A549 (cell line): ENCODE results near the gene KRTAP10-2. TPM values are rescaled to one million over a fixed set of nuclear protein-coding genes. Genes with fewer than 3 reads are reported as not detected.

ENCODE experiments used
- ATAC-seq, 2 experiments: fragments of 200-7000 bp in 1 of 2; fragments of >200 bp in 1 of 2; cut with Nextera tagmentation in 1 of 2; cut with Tn5 transposase in 1 of 2; 3 replicates each; pipeline versions ENCODE4 v1.8.0 to v1.9.1; 2018 to 2020; ENCODE audit warnings: mild to moderate bottlenecking in 1 of 2, moderate library complexity in 1 of 2
- CTCF ChIA-PET: fragments of 300-600 bp; sonication (Branson Sonifier 250); formaldehyde crosslinking; extraction: SDS; loops from one replicate; lab custom pipeline; 2021; ENCODE audit warnings: antibody characterized with exemption, inconsistent platforms; lab: Yijun Ruan, JAX
- POLR2A ChIA-PET: fragments of 350-600 bp; formaldehyde crosslinking; extraction: SDS; loops from one replicate; lab custom pipeline; 2021; ENCODE audit warnings: antibody characterized with exemption, inconsistent platforms; lab: Yijun Ruan, JAX
- DNase-seq, 2 experiments: peaks; one replicate each; pipeline versions ENCODE4 v3.0.0 to v3.0.0-alpha.2; 2011 to 2016; ENCODE audit warnings: low read depth in 1 of 2, low spot score in 1 of 2
- FAIRE-seq: peaks from 2 replicates; lab custom pipeline; 2011; peaks lifted over from hg19 to GRCh38; lab: Jason Lieb, UNC
- H3K27ac ChIP-seq, 2 experiments: fragments of >200 bp; sonication (Bioruptor Twin); formaldehyde crosslinking; 3 replicates each; pipeline ENCODE4 v1.5.1; 2016 to 2017
- H3K4me1 ChIP-seq: fragments of >200 bp; sonication (Bioruptor Twin); formaldehyde crosslinking; 3 replicates; pipeline ENCODE4 v1.6.1; 2016
- H3K4me2 ChIP-seq: fragments of >200 bp; sonication (Bioruptor Twin); formaldehyde crosslinking; 3 replicates; pipeline ENCODE4 v1.6.1; 2016
- H3K4me3 ChIP-seq: fragments of >200 bp; sonication (Bioruptor Twin); formaldehyde crosslinking; 3 replicates; pipeline ENCODE4 v1.5.1; 2016
- H3K9me3 ChIP-seq: fragments of >200 bp; sonication (Bioruptor Twin); formaldehyde crosslinking; 3 replicates; pipeline ENCODE4 v1.6.1; 2016
- BHLHE40 ChIP-seq: IDR thresholded peaks from 2 replicates; pipeline ENCODE4 v1.6.1; 2012; ENCODE audit warnings: low read depth, low read length, inconsistent platforms
- CBX8 ChIP-seq: fragments of 200-600 bp; sonication (generic); IDR thresholded peaks from 2 replicates; pipeline ENCODE4 v1.6.1; 2016
- CHD4 ChIP-seq: fragments of 200-600 bp; sonication (generic); IDR thresholded peaks from 2 replicates; pipeline ENCODE4 v1.6.1; 2016; ENCODE audit warnings: antibody characterized with exemption, mild to moderate bottlenecking, borderline replicate concordance
- EHF ChIP-seq: fragments of 250-450 bp; sonication (Bioruptor Pico); IDR thresholded peaks from 2 replicates; pipeline ENCODE4 v1.5.0; 2020; ENCODE audit warnings: mild to moderate bottlenecking
- EP300 ChIP-seq, 2 experiments: fragments of >200 bp; sonication (Bioruptor Twin); formaldehyde crosslinking; IDR thresholded peaks; 2 replicates in 1 of 2; 3 replicates in 1 of 2; pipeline ENCODE4 v1.6.1; 2016 to 2017
- FOSL2 ChIP-seq, 2 experiments: fragments of 450-650 bp in 1 of 2; fragments of >200 bp in 1 of 2; sonication (Bioruptor Twin) in 1 of 2; formaldehyde crosslinking; IDR thresholded peaks; 2 replicates each; pipeline versions ENCODE4 v1.5.0 to v1.6.1; 2016 to 2020; ENCODE audit warnings: mild to moderate bottlenecking in 1 of 2, moderate library complexity in 1 of 2
- HDAC2 ChIP-seq: fragments of 200-600 bp; sonication (generic); IDR thresholded peaks from 2 replicates; pipeline ENCODE4 v1.6.1; 2016
- HEYL ChIP-seq: fragments of 250-450 bp; sonication (Bioruptor Pico); IDR thresholded peaks from 2 replicates; pipeline ENCODE4 v1.8.0; 2021; ENCODE audit warnings: mild to moderate bottlenecking, moderate library complexity
- MAFK ChIP-seq: fragments of 450-650 bp; IDR thresholded peaks from 2 replicates; pipeline ENCODE4 v1.6.1; 2014; ENCODE audit not compliant: partially characterized antibody
- MYC ChIP-seq: IDR thresholded peaks from 2 replicates; pipeline ENCODE4 v1.6.1; 2012; ENCODE audit warnings: mild to moderate bottlenecking, inconsistent platforms, low read length, improper control_type of control experiment, borderline replicate concordance
- NFE2L2 ChIP-seq: fragments of 150-350 bp; conservative IDR thresholded peaks from 2 replicates; pipeline ENCODE4 v1.6.1; 2014; ENCODE audit warnings: low read length
- RARB ChIP-seq: fragments of 250-450 bp; sonication (Bioruptor Pico); IDR thresholded peaks from 2 replicates; pipeline ENCODE4 v1.8.0; 2021; ENCODE audit warnings: mild to moderate bottlenecking, moderate library complexity
- TFCP2L1 ChIP-seq: fragments of 250-450 bp; sonication (Bioruptor Pico); IDR thresholded peaks from 2 replicates; pipeline ENCODE4 v1.5.0; 2021; ENCODE audit warnings: mild to moderate bottlenecking
- ZC3H11A ChIP-seq: fragments of 450-650 bp; IDR thresholded peaks from 2 replicates; pipeline ENCODE4 v1.6.1; 2014; ENCODE audit warnings: antibody characterized with exemption, mild to moderate bottlenecking
- ZNF302 ChIP-seq: fragments of 250-450 bp; sonication (Bioruptor Pico); IDR thresholded peaks from 2 replicates; pipeline ENCODE4 v1.9.0; 2021; ENCODE audit warnings: inconsistent platforms, mild to moderate bottlenecking, moderate library complexity
- WGBS: methylation state at CpG from one replicate; pipeline ENCODE4 v1.1.6; 2017; ENCODE audit errors: missing lambda C conversion rate; 5-methylcytosine and 5-hydroxymethylcytosine counted together
- polyA plus RNA-seq, 4 experiments: library from polyadenylated mRNA; depleted of rRNA in 3 of 4; stranded (reverse); fragments of >200 nt; fragmentation: RNase III in 1 of 4; extraction: RNeasy Plus Mini Kit Qiagen cat#74134 plus additional on column Dnase treatment in 1 of 4; gene quantifications; 2 replicates in 3 of 4; 3 replicates in 1 of 4; pipeline ENCODE4 v1.2.3, GENCODE V29; 2011 to 2017
- TF ChIP-seq, protein P1 (sequence below): IDR thresholded peaks from 2 replicates; pipeline ENCODE4 v1.6.1; 2012
- TF ChIP-seq, protein P2 (sequence below): fragments of 250-450 bp; sonication (Bioruptor Pico); IDR thresholded peaks from 2 replicates; pipeline ENCODE4 v1.5.0; 2020; ENCODE audit warnings: low read depth, mild to moderate bottlenecking, moderate library complexity

The KRTAP10-2 gene
- polyA plus RNA-seq, 2 of the 4 experiments (the other 2 are of a cell fraction): not detected

DNA sequence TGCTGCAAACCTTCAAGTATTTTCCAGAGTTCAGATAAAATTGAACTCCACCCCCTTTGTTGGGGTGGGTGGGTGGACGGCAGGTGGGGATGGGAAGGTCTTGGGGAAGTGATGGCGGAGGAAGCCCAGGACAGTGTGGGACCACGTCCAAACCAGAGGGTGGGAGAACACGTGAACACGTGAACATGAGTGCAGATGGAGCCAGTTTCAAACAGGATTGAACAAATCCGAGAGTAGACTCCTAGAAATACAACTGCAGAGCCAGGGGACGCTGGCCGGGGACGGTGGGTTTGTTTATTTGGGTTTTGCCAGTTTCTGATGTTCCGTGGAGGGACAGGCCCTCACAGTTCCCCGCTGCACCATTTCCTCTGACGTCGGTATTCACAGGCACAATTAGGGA is 2.9 kb downstream of the KRTAP10-2 start:
- DNase-seq: no peak
- TF ChIP-seq FOSL2 (IDR thresholded peaks at IDR 0.05) (no peak), FOSL2 (CRISPR knock-in tag; IDR thresholded peaks at IDR 0.05) (no peak), MAFK (no peak), EHF (no peak)
- TF ChIP-seq, all 56 proteins: peak for 0
- H3K9me3 ChIP-seq: peaks cover 7% of the 10 kb centered on the region; the same call in 2 of the 3 replicates
- no peaks in the 10 kb centered on the region for H3K4me1 ChIP-seq
- H3K4me2 ChIP-seq: no peak overlapping the region
- FAIRE-seq (no peak), ATAC-seq (no peak)
- WGBS: 52% methylated on average over 12 of the region's 13 CpGs
- H3K4me3 ChIP-seq: no peak overlapping the region
- CTCF ChIA-PET: no interaction called here
- POLR2A ChIA-PET: no interaction called here
- no peak overlapping the region for H3K27ac ChIP-seq

DNA sequence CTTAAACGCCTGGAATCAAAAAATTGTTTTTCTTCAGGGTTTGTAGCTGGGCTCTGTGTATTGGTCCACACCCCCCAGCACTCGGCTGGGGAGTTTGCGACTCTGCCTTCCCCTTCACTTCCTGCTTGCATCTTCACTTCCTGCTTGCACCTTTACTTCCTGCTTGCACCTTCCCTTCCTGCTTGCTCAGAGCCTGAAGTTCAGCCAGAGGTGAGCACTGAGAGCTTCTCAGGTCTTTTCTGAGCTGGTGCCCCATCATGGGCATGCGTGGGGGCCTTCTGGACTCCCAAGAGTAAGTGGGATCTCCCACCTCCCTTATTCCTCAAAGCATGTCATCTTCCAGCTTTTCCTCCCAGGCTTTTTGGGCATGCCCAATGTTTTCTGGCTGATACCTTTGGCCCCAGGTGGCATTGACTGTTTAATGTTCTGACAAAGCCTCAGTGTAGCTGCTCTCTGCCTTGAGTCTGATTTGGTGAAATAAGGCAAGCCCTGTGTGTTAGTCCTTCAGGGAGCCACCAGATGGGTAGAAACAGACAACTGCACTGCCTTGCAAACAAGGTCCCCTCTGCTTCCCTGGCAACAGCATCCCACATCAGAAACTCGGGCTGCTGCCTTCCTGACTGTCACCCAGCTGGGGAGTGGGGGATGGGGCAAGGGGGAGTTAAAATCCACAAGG is 3.5 kb downstream of the KRTAP10-2 start:
- 17% methylated on average over 5 of the region's 5 CpGs for WGBS
- ChIA-PET CTCF (interaction anchor here (0.7 to 0.9 kb wide), 2 partner anchors 204 to 246 kb away, joined by 3 read pairs; no protein-coding TSS in a partner anchor), POLR2A (no interaction called here)
- ATAC-seq (no peak), DNase-seq (no peak)
- no peak for TF ChIP-seq NFE2L2
- TF ChIP-seq, all 56 proteins: peak for 0
- Histone ChIP-seq H3K4me2 (no peak overlapping the region), H3K27ac (no peak overlapping the region), H3K4me3 (no peak overlapping the region), H3K9me3 (peaks cover 12% of the 10 kb centered on the region), H3K4me1 (no peaks in the 10 kb centered on the region)
- no peak for FAIRE-seq

DNA sequence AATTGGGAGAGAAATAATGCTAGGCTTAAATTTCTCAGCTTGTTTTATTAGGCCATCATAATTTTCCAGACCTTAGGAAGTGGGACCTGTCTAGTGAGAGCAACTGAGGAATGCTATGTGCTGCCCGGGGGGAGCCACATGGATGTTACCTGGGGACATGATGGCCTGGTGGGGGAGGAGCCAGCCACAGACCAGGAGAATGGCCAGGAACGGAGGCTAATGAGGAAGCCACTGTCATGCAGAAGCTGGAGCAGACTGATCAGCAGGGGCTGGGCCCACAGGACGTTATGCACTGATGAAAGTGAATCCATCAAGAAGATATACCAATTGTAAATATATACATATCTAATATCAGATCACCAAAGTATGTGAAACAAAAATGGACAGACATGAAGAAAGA is 6.7 kb downstream of the KRTAP10-2 start:
- Histone ChIP-seq H3K4me1 (no peaks in the 10 kb centered on the region), H3K4me2 (no peak overlapping the region), H3K4me3 (no peak overlapping the region), H3K9me3 (peaks cover 22% of the 10 kb centered on the region), H3K27ac (no peak overlapping the region)
- DNase-seq (no peak), ATAC-seq (no peak), FAIRE-seq (no peak)
- no peak for TF ChIP-seq CBX8
- TF ChIP-seq ZNF302 (CRISPR knock-in tag): no peak
- TF ChIP-seq TFCP2L1: no peak
- TF ChIP-seq, protein P1, sequence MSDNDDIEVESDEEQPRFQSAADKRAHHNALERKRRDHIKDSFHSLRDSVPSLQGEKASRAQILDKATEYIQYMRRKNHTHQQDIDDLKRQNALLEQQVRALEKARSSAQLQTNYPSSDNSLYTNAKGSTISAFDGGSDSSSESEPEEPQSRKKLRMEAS: no peak
- no peak for TF ChIP-seq ZC3H11A
- CTCF ChIA-PET: no interaction called here
- POLR2A ChIA-PET: no interaction called here
- 5% methylated on average over 3 of the region's 3 CpGs for WGBS

DNA sequence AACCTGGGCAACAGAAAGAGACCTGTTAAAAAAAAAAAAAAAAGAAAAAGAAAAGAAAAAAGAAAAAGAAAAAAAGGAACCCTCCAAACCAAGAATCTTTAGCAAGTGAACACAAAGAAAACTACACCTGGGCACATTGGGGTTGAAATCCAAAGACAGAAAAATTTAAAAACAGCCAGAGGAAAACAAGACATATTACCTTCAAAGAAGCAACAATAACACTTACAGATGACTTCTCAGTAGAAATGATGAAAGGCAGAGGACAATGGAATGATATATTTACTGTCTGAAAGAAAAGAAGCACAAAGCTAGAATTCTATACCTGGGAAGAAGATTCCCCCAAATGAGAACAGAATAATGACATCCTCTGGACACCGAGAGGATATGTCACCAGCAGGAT is 8.6 kb downstream of the KRTAP10-2 start:
- H3K9me3 ChIP-seq: peaks cover 22% of the 10 kb centered on the region
- no peak overlapping the region for H3K4me2 ChIP-seq
- WGBS: 0% methylated on average over 1 of the region's 1 CpG
- CTCF ChIA-PET: no interaction called here
- H3K27ac ChIP-seq: no peak overlapping the region
- H3K4me1 ChIP-seq: no peaks in the 10 kb centered on the region
- POLR2A ChIA-PET: no interaction called here
- no peak for ATAC-seq
- no peak for FAIRE-seq
- TF ChIP-seq MYC (no peak), EP300 (IDR thresholded peaks at IDR 0.05) (no peak), RARB (CRISPR knock-in tag) (no peak), CHD4 (no peak), HDAC2 (no peak), BHLHE40 (no peak), HEYL (CRISPR knock-in tag) (no peak)
- TF ChIP-seq, protein P2, sequence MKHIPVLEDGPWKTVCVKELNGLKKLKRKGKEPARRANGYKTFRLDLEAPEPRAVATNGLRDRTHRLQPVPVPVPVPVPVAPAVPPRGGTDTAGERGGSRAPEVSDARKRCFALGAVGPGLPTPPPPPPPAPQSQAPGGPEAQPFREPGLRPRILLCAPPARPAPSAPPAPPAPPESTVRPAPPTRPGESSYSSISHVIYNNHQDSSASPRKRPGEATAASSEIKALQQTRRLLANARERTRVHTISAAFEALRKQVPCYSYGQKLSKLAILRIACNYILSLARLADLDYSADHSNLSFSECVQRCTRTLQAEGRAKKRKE (CRISPR knock-in tag): no peak
- no peak overlapping the region for H3K4me3 ChIP-seq
- DNase-seq: no peak
